Fibroblast of lung (primary cell): ENCODE data around the gene CNGA4. TPM values are rescaled to one million over a fixed set of nuclear protein-coding genes. Genes with fewer than 3 reads are reported as not detected.

Source experiments
- DNase-seq, 2 donors: peaks; one replicate each; pipeline versions ENCODE4 v3.0.0 to v3.0.0-alpha.2; 2010; ENCODE audit warnings: low read depth in 2 of 2
- H2AFZ ChIP-seq: 2 replicates; pipeline ENCODE4 v1.5.1; 2012; ENCODE audit warnings: low read length, control low read depth, inconsistent platforms
- H3K27ac ChIP-seq: 2 replicates; pipeline ENCODE4 v1.5.1; 2011; ENCODE audit warnings: low read length, control low read depth; ENCODE audit not compliant: insufficient read depth
- H3K27me3 ChIP-seq: 2 replicates; pipeline ENCODE4 v1.5.1; 2011; ENCODE audit warnings: mild to moderate bottlenecking, low read length; ENCODE audit not compliant: control insufficient read depth, insufficient read depth
- H3K36me3 ChIP-seq: 2 replicates; pipeline ENCODE4 v1.5.1; 2011; ENCODE audit warnings: low read length; ENCODE audit not compliant: control insufficient read depth, insufficient read depth
- H3K4me1 ChIP-seq: 2 replicates; pipeline ENCODE4 v1.5.1; 2011; ENCODE audit warnings: low read length; ENCODE audit not compliant: control insufficient read depth, insufficient read depth; ENCODE audit errors: extremely low read depth
- H3K4me2 ChIP-seq: 2 replicates; pipeline ENCODE4 v1.5.1; 2011; ENCODE audit warnings: low read length, control low read depth; ENCODE audit not compliant: insufficient read depth; ENCODE audit errors: extremely low read depth
- H3K4me3 ChIP-seq, 4 experiments: fragments of 200-600 bp in 1 of 4; sonication (generic) in 1 of 4; replicated peaks in 1 of 4; 2 replicates each; pipeline ENCODE4 v1.5.1; 2011 to 2016; ENCODE audit warnings: low read length in 4 of 4, low read depth in 3 of 4, mild to moderate bottlenecking in 3 of 4, control low read depth in 2 of 4, inconsistent platforms in 1 of 4, mixed read lengths in 1 of 4; ENCODE audit not compliant: insufficient read depth in 1 of 4; ENCODE audit errors: control extremely low read depth in 1 of 4
- H3K79me2 ChIP-seq: 2 replicates; pipeline ENCODE4 v1.5.1; 2012; ENCODE audit warnings: mild to moderate bottlenecking, low read length, inconsistent platforms; ENCODE audit not compliant: control insufficient read depth, insufficient read depth
- H3K9ac ChIP-seq: 2 replicates; pipeline ENCODE4 v1.5.1; 2011; ENCODE audit warnings: mild to moderate bottlenecking, low read length, control low read depth; ENCODE audit not compliant: insufficient read depth
- H3K9me3 ChIP-seq: 2 replicates; pipeline ENCODE4 v1.5.1; 2012; ENCODE audit warnings: low read depth, low read length; ENCODE audit not compliant: control insufficient read depth, insufficient read depth
- H4K20me1 ChIP-seq: 2 replicates; pipeline ENCODE4 v1.5.1; 2011; ENCODE audit warnings: low read length; ENCODE audit not compliant: control insufficient read depth, insufficient read depth; ENCODE audit errors: extremely low read depth
- CTCF ChIP-seq, 2 donors: IDR thresholded peaks in 1 of 2; conservative IDR thresholded peaks in 1 of 2; 1 replicate in 1 of 2; 2 replicates in 1 of 2; pipeline ENCODE4 v1.5.1; 2011 to 2012; ENCODE audit warnings: low read length in 2 of 2, control low read depth in 1 of 2, inconsistent platforms in 1 of 2, low read depth in 1 of 2, mild to moderate bottlenecking in 1 of 2
- EZH2 ChIP-seq: IDR thresholded peaks from 2 replicates; pipeline ENCODE4 v1.5.1; 2012; ENCODE audit warnings: low read length, control low read depth, mild to moderate bottlenecking; ENCODE audit errors: missing control alignments
- polyA plus RNA-seq, 2 donors: library from polyadenylated mRNA; depleted of rRNA in 1 of 2; stranded (reverse) in 1 of 2; unstranded in 1 of 2; fragments of >200 nt; gene quantifications; 2 replicates each; pipeline ENCODE4 v1.2.1, GENCODE V29; 2011 to 2012; ENCODE audit warnings: missing spikeins in 1 of 2
- total RNA-seq: library from RNA; depleted of rRNA; stranded (reverse); fragments of >200 nt; gene quantifications from 2 replicates; pipeline ENCODE4 v1.2.1, GENCODE V29; 2014

Gene CNGA4
- total and polyA plus RNA-seq, 2 donors (not counting 1 experiment from before 2014, with no cell fraction given), result 0.06 to 0.17 TPM

DNA sequence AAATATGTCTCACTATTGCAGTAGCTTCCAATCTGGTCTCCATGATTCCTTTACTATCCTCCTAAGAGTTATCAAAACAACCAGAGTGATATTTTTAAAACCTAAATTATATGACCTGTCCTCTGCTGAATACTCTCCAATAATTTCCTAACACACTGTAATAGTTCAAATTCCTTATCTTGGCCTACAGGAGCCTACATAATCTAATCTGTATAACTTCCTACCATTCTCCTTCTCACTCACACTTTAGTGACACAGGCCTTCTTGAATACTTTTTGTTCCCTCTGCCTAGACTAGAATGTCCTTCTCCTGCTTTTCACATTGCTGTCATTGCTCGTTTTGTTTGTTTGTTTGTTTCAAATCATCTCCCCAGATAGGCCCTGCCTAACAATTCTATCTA, 13.9 kb upstream of the CNGA4 start:
- no peak overlapping the region for H3K27ac ChIP-seq
- no peaks in the 10 kb centered on the region for H3K4me1 ChIP-seq
- no peak for TF ChIP-seq CTCF (conservative IDR thresholded peaks at IDR 0.05 in 1 of 2, IDR thresholded peaks at IDR 0.05 in 1 of 2; ENCODE audit: low read depth in 1 of 2, low read length in 2 of 2)
- no peak for TF ChIP-seq EZH2
- H3K4me3 ChIP-seq, result no peak overlapping the region
- no peak overlapping the region for H2AFZ ChIP-seq
- no peaks in the 10 kb centered on the region for H4K20me1 ChIP-seq
- no peaks in the 10 kb centered on the region for H3K9me3 ChIP-seq
- H3K4me2 ChIP-seq, result no peak overlapping the region
- H3K79me2 ChIP-seq, result peaks cover 3% of the 10 kb centered on the region
- DNase-seq, result no peak
- no peaks in the 10 kb centered on the region for H3K27me3 ChIP-seq
- peaks cover 5% of the 10 kb centered on the region for H3K36me3 ChIP-seq
- H3K9ac ChIP-seq, result no peak overlapping the region

GRCh38 chr11:6225896-6226295, 13.0 kb upstream of the CNGA4 start:
- peaks cover 9% of the 10 kb centered on the region for H3K79me2 ChIP-seq
- peaks cover 2% of the 10 kb centered on the region for H3K36me3 ChIP-seq
- H3K27ac ChIP-seq, result no peak overlapping the region
- no peaks in the 10 kb centered on the region for H3K4me1 ChIP-seq
- H2AFZ ChIP-seq, result no peak overlapping the region
- DNase-seq, result no peak
- H3K4me3 ChIP-seq, result no peak overlapping the region
- no peaks in the 10 kb centered on the region for H4K20me1 ChIP-seq
- H3K9me3 ChIP-seq, result no peaks in the 10 kb centered on the region
- no peak overlapping the region for H3K4me2 ChIP-seq
- H3K27me3 ChIP-seq, result no peaks in the 10 kb centered on the region
- H3K9ac ChIP-seq, result no peak overlapping the region
- TF ChIP-seq EZH2 (no peak), CTCF (conservative IDR thresholded peaks at IDR 0.05 in 1 of 2, IDR thresholded peaks at IDR 0.05 in 1 of 2; ENCODE audit: low read depth in 1 of 2, low read length in 2 of 2) (no peak)

DNA sequence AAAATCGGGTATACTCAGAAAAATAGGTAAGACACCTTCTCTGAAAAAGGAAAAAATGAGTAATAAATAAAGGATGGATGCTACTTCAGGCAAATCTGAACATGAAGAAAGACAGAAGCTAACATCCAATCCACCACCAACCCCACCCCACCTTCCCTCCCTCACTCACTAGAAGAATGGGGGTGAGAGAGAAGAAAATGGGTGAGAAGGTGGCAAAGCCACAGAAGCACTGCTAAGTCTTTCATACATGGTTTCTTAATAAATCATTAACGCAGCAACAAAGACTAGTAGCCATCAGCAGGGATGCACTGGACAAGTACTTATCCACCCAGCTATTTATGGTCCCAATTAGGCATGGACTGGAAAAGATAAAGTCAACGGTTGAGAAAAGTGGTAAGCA, 10.4 kb upstream of the CNGA4 start:
- TF ChIP-seq EZH2, result no peak
- TF ChIP-seq CTCF (conservative IDR thresholded peaks at IDR 0.05 in 1 of 2, IDR thresholded peaks at IDR 0.05 in 1 of 2; ENCODE audit: low read depth in 1 of 2, low read length in 2 of 2), result no peak
- Histone ChIP-seq H3K27me3 (no peaks in the 10 kb centered on the region), H4K20me1 (no peaks in the 10 kb centered on the region), H3K4me3 (no peak overlapping the region), H3K4me1 (no peaks in the 10 kb centered on the region), H3K4me2 (no peak overlapping the region), H3K9ac (no peak overlapping the region), H3K79me2 (peaks cover 25% of the 10 kb centered on the region), H3K36me3 (peaks cover 2% of the 10 kb centered on the region), H2AFZ (no peak overlapping the region), H3K9me3 (no peaks in the 10 kb centered on the region), H3K27ac (no peak overlapping the region)
- DNase-seq, result no peak
